Measurements from ENCODE around the gene GPR161.

Gene GPR161

DNA sequence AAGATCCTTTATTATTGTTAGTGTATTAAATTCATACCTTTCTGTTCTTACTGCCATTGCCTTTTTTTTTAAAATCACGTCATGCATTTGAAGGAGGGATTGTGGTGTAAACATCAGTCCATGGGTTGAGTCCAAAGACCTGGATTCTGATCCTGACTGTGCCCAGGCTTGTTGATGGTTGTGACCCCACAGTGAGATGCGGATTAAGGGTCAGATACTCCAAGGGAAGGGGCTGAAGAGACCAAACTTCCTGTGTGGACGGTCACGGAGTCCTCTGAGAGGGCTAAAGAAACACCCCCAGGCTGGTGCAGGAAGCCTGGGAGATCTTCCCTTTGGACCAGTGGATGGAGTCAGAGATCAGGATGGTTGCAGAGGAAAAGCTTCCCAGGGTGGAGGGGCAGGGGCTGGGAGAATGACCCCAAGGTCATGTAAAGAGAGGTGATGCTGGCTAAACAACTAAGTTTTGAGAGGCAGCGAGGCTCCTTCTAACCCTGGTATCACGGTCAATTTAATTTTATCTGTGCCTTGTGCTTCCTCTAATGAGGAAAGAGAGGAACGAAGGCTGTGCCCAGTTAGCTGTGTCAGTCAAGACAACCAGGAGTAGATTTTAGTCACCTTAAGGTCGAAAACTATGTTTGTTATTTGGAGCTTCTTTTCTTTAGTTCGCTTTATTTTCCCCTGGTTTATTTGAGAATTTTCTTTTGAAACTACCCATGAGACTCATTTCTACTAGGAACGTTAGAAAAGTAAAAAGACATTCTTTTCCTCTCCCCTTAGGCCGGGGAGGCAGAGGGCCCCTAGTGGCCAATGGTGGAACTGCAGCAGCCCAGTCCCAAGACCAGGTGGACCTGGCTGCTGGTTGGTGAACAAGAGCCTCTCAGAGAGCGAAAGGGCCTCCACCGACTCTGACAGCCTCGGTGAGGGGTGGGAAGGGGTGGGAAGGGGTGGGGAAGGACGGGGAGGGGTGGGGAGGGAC, 8.7 kb upstream of the GPR161 start:
- 0 out of 2 replicates have a peak, but pooled peaks have one; percentile 35 for TF ChIP-seq MYC (IDR thresholded peaks at IDR 0.05; ENCODE audit: low read depth, low read length)
- TF ChIP-seq POLR2A (IDR thresholded peaks at IDR 0.05; ENCODE audit: extremely low read depth, insufficient read length), result no peak
- TF ChIP-seq MAX (IDR thresholded peaks at IDR 0.05; ENCODE audit: low read depth, low read length), result 0 out of 2 replicates have a peak, but pooled peaks have one; percentile 45
- TF ChIP-seq, protein P1, sequence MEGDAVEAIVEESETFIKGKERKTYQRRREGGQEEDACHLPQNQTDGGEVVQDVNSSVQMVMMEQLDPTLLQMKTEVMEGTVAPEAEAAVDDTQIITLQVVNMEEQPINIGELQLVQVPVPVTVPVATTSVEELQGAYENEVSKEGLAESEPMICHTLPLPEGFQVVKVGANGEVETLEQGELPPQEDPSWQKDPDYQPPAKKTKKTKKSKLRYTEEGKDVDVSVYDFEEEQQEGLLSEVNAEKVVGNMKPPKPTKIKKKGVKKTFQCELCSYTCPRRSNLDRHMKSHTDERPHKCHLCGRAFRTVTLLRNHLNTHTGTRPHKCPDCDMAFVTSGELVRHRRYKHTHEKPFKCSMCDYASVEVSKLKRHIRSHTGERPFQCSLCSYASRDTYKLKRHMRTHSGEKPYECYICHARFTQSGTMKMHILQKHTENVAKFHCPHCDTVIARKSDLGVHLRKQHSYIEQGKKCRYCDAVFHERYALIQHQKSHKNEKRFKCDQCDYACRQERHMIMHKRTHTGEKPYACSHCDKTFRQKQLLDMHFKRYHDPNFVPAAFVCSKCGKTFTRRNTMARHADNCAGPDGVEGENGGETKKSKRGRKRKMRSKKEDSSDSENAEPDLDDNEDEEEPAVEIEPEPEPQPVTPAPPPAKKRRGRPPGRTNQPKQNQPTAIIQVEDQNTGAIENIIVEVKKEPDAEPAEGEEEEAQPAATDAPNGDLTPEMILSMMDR (IDR thresholded peaks at IDR 0.05; ENCODE audit: low read depth, low read length), result peak; percentile 97
- peak; percentile 92 for DNase-seq (ENCODE audit: low read depth)
- peak overlapping the region; percentile 9 for H3K4me3 ChIP-seq (ENCODE audit: low read depth, low read length)

GRCh38 chr1:168141871-168142385, 5.2 kb upstream of the GPR161 start:
- H3K4me3 ChIP-seq (ENCODE audit: low read depth, low read length), result no peak overlapping the region
- TF ChIP-seq, protein P1 (IDR thresholded peaks at IDR 0.05; ENCODE audit: low read depth, low read length), result no peak
- TF ChIP-seq MAX (IDR thresholded peaks at IDR 0.05; ENCODE audit: low read depth, low read length) (no peak), MYC (IDR thresholded peaks at IDR 0.05; ENCODE audit: low read depth, low read length) (no peak), POLR2A (IDR thresholded peaks at IDR 0.05; ENCODE audit: extremely low read depth, insufficient read length) (no peak)
- DNase-seq (ENCODE audit: low read depth), result no peak

DNA sequence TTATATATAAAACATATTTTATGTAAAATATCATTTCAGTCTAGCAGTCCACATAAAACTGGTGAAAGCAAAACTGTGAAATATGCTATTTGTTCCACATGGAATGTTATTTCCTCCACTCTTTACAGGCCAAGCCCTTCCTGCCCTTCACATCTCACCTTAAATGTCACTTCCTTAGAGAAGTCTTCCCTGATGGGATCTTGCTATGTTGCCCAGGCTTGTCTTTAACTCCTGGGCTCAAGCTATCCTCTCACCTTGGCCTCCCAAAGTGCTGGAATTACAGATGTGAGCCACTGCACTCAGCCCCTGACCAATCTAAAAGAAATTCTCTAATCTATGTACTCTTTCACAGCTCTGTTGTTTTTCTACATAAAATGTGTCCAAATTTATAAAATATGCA, 2.3 kb upstream of the GPR161 start:
- no peak for DNase-seq (ENCODE audit: low read depth)
- no peak for TF ChIP-seq MAX (IDR thresholded peaks at IDR 0.05; ENCODE audit: low read depth, low read length)
- no peak for TF ChIP-seq POLR2A (IDR thresholded peaks at IDR 0.05; ENCODE audit: extremely low read depth, insufficient read length)
- TF ChIP-seq, protein P1 (IDR thresholded peaks at IDR 0.05; ENCODE audit: low read depth, low read length), result no peak
- TF ChIP-seq MYC (IDR thresholded peaks at IDR 0.05; ENCODE audit: low read depth, low read length), result no peak
- no peak overlapping the region for H3K4me3 ChIP-seq (ENCODE audit: low read depth, low read length)

- no peak for DNase-seq (ENCODE audit: low read depth)
- no peak overlapping the region for H3K4me3 ChIP-seq (ENCODE audit: low read depth, low read length)
- no peak for TF ChIP-seq POLR2A (IDR thresholded peaks at IDR 0.05; ENCODE audit: extremely low read depth, insufficient read length)
- TF ChIP-seq MYC (IDR thresholded peaks at IDR 0.05; ENCODE audit: low read depth, low read length), result no peak
- TF ChIP-seq MAX (IDR thresholded peaks at IDR 0.05; ENCODE audit: low read depth, low read length), result no peak
- TF ChIP-seq, protein P1 (IDR thresholded peaks at IDR 0.05; ENCODE audit: low read depth, low read length), result no peak
These were observed 1.4 kb upstream of the GPR161 start for GRCh38 chr1:168138134-168138533.

- no peak for TF ChIP-seq MAX (IDR thresholded peaks at IDR 0.05; ENCODE audit: low read depth, low read length)
- no peak for TF ChIP-seq MYC (IDR thresholded peaks at IDR 0.05; ENCODE audit: low read depth, low read length)
- TF ChIP-seq POLR2A (IDR thresholded peaks at IDR 0.05; ENCODE audit: extremely low read depth, insufficient read length), result no peak
- TF ChIP-seq, protein P1 (IDR thresholded peaks at IDR 0.05; ENCODE audit: low read depth, low read length), result no peak
- no peak for DNase-seq (ENCODE audit: low read depth)
- H3K4me3 ChIP-seq (ENCODE audit: low read depth, low read length), result no peak overlapping the region
These were observed 738 bp upstream of the GPR161 start for GRCh38 chr1:168137515-168137821.

Data from NB4 (cell line).